ENCODE measurements around the gene NEK7.

NEK7 gene

DNA sequence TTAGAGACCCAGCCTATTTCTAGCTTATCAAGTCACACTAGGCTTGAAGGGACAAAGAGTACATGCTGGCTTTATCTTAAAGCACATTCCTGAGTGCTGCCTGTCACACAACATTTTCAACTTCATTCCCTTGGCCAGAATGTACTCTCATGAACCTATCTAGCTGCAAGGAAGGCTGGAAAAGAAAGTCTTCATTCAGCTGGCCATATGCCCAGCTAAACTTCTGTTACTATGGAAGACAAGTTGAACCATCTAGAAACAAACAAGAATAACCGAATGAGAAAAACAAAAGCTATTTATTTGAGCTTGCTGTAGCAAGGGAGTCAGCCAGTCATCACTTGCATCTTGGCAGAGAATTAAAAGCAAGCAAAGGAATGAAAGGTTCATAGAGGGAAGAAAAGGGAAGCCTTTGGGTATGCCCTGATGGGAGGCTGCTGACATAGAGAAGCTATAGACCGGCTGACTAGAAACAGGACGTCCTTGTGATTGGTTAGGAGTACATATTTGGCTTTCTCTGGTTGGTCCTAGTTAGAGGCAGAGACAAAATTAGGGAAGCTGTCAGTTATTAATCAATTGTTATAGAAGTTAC lies 108.4 kb downstream of the NEK7 start:
- DNase-seq (ENCODE audit: insufficient read length) = no peak
- no peak for FAIRE-seq
- TF ChIP-seq TAF1 (IDR thresholded peaks at IDR 0.05; ENCODE audit: borderline replicate concordance, low read depth, low read length) (no peak), POLR2AphosphoS5 (IDR thresholded peaks at IDR 0.05; ENCODE audit: low read depth, low read length) (no peak), POLR2A (IDR thresholded peaks at IDR 0.05; ENCODE audit: low read depth, low read length) (no peak)

DNA sequence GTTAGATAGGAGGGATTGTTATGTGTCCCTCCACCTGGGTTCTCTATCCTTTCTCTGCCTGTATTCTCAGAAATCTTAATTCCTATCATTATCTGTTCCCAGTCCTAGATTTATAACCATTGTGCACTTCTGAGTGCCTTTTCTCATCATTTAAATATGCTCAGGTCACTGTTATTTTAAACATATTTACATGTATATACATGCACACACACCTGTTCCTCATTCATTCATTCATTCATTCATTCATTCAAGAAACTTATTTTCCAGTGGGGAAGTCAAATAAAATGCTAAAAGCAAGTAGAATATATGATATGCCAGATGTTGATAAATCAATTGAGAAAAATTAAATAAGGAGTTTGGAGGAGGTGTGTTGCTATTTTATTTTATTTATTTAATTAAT lies 110.3 kb downstream of the NEK7 start:
- no peak for FAIRE-seq
- no peak for DNase-seq (ENCODE audit: insufficient read length)
- TF ChIP-seq TAF1 (IDR thresholded peaks at IDR 0.05; ENCODE audit: borderline replicate concordance, low read depth, low read length) (no peak), POLR2A (IDR thresholded peaks at IDR 0.05; ENCODE audit: low read depth, low read length) (no peak), POLR2AphosphoS5 (IDR thresholded peaks at IDR 0.05; ENCODE audit: low read depth, low read length) (no peak)

DNA sequence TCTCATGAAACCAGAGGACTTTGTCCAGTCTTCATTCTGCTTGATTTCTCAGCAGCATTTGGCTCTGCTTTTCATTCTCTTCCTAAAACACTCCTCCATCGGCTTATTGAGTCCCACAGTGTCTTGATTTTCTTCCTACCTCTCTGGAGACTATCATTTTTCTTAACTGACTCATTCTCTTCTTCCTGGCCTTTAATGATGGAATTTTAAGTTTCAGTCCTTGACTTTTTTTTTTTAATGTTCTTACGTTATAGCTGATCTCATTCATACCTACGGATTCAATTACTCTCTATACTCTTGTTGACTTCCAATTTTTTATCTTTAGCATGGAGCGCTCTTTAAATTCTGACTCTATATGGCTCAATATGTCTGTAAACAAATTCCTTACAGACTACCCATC lies 111.1 kb downstream of the NEK7 start:
- no peak for TF ChIP-seq POLR2A (IDR thresholded peaks at IDR 0.05; ENCODE audit: low read depth, low read length)
- no peak for TF ChIP-seq POLR2AphosphoS5 (IDR thresholded peaks at IDR 0.05; ENCODE audit: low read depth, low read length)
- TF ChIP-seq TAF1 (IDR thresholded peaks at IDR 0.05; ENCODE audit: borderline replicate concordance, low read depth, low read length) = no peak
- DNase-seq (ENCODE audit: insufficient read length) (no peak), FAIRE-seq (no peak)

DNA sequence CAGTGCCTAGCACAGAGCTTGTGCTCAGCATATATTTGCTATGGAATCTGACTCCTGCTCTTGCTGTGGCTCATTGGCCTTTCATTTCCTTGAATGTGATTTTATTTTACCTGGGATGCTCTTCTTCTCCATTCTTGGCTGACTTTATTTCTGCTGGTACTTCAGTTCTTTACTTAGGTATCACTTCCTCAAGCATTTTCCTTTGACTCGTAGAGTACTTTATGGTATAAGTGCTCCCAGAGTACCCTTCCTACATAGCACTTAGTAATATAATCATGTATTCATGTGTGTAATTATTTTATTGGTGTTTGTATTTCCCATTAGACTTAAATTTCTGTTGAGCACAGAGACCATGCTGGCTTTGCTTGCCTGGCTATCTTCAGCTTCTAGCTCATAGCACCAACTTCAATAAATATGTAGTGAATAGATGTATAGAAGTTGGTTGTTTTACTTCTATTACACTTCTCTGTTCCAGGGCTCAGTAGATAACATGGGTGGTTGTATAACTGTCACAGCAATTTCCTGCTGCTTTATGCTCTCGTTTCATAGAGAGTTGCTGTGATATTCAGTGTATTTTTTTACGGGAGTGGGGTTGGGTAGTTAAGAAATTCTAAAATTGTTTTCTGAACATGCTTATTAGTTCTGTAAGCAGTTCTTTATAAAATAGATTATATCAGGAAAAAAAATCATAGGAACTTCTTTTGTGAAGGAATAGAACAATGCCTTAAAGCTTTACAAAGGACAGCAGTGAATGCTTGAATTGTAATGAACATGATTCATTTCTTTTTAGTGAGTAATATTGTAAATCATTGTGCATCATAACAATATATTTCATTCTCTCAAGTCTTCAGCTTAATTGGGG lies 112.2 kb downstream of the NEK7 start:
- FAIRE-seq (peak; percentile 62), DNase-seq (ENCODE audit: insufficient read length) (no peak)
- TF ChIP-seq TAF1 (IDR thresholded peaks at IDR 0.05; ENCODE audit: borderline replicate concordance, low read depth, low read length) (no peak), POLR2AphosphoS5 (IDR thresholded peaks at IDR 0.05; ENCODE audit: low read depth, low read length) (no peak), POLR2A (IDR thresholded peaks at IDR 0.05; ENCODE audit: low read depth, low read length) (no peak)

DNA sequence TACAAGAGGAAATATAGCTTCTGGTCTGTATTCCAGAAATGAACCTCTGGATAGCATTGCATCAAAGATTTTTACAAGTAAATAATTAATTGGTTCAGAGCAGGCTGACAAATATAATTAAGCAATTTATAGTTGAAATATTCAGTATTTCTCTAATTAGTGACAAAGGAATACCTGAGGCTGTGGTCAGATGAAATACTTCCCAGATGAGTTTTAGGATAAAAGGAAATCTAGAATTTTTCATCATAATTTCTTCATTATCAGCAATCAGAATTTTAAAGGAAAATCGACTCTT lies 112.8 kb downstream of the NEK7 start:
- TF ChIP-seq POLR2AphosphoS5 (IDR thresholded peaks at IDR 0.05; ENCODE audit: low read depth, low read length) (no peak), TAF1 (IDR thresholded peaks at IDR 0.05; ENCODE audit: borderline replicate concordance, low read depth, low read length) (no peak), POLR2A (IDR thresholded peaks at IDR 0.05; ENCODE audit: low read depth, low read length) (no peak)
- no peak for DNase-seq (ENCODE audit: insufficient read length)
- FAIRE-seq = no peak

DNA sequence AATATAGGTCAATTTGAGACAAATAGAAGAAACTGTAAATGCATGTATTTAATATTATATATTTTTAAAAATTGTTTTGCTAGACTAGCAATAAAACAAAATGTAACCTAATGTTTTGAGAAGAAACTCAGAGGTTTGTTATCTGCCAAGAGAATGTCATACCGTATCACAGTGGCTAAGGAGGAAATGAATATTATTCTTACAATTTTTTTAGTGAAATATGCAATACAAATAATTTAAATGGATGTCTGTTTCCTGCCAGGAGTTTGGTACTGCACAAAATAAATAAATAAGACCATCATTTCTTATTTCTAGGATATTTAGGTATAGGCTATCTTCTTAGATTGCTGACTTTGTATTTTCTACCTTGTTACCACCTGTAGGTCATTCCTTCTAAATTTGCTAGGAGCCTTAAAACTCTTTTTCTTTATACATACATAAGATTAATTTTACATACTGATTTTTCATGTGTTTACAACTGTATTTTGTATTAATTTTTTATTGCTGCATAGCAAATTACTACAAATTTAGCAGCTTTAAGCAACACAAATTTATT lies 113.6 kb downstream of the NEK7 start:
- no peak for DNase-seq (ENCODE audit: insufficient read length)
- FAIRE-seq = no peak
- no peak for TF ChIP-seq POLR2A (IDR thresholded peaks at IDR 0.05; ENCODE audit: low read depth, low read length)
- no peak for TF ChIP-seq POLR2AphosphoS5 (IDR thresholded peaks at IDR 0.05; ENCODE audit: low read depth, low read length)
- no peak for TF ChIP-seq TAF1 (IDR thresholded peaks at IDR 0.05; ENCODE audit: borderline replicate concordance, low read depth, low read length)

DNA sequence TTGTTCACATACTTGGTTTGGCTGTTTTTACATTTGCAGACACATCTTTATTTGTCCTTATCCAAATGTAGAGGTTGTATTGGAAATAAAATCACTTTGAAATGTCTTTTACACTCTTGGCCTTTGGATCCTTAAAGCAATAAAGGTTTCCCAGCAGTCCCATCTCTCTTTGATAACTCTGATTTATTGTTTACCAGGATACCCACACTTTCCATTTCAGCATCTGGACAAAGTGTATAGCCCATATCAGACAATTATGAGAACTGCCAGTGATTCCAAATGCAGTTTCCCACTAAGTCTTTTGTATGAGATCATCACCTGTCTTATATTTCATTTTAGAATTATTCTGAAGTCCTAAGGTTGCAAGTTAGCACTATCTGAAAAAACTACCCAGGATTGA lies 114.7 kb downstream of the NEK7 start:
- TF ChIP-seq POLR2AphosphoS5 (IDR thresholded peaks at IDR 0.05; ENCODE audit: low read depth, low read length) (no peak), TAF1 (IDR thresholded peaks at IDR 0.05; ENCODE audit: borderline replicate concordance, low read depth, low read length) (no peak), POLR2A (IDR thresholded peaks at IDR 0.05; ENCODE audit: low read depth, low read length) (no peak)
- FAIRE-seq = no peak
- DNase-seq (ENCODE audit: insufficient read length) = no peak

GRCh38 chr1:198272492-198272891 lies 115.7 kb downstream of the NEK7 start:
- no peak for DNase-seq (ENCODE audit: insufficient read length)
- TF ChIP-seq POLR2AphosphoS5 (IDR thresholded peaks at IDR 0.05; ENCODE audit: low read depth, low read length) (no peak), TAF1 (IDR thresholded peaks at IDR 0.05; ENCODE audit: borderline replicate concordance, low read depth, low read length) (no peak), POLR2A (IDR thresholded peaks at IDR 0.05; ENCODE audit: low read depth, low read length) (no peak)
- FAIRE-seq = no peak

DNA sequence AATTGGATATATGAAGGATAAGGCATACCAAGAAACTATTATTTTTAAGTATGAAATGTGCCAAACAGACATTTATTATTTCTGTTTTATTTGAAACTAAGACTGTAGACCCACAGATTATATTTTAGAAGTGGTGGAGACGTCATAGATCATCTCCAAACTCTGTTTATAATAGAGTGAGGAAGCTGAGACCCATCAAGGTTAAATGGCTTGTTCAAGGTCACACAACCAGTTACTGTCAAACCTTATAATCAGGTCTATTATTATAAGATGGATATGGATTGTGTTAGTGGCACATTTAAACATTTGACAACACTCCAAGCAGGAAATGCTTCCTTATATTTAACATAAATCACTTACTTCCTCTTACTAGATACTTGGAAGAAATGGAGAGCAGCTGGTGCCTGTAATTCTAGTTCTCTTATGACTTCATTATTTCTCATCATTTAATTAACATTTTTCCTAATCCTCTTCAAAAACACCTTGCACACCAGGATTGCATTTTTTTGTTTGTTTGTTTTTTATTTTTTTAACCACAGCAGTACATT lies 117.0 kb downstream of the NEK7 start:
- FAIRE-seq = peak; percentile 30
- TF ChIP-seq POLR2AphosphoS5 (IDR thresholded peaks at IDR 0.05; ENCODE audit: low read depth, low read length) = no peak
- no peak for TF ChIP-seq TAF1 (IDR thresholded peaks at IDR 0.05; ENCODE audit: borderline replicate concordance, low read depth, low read length)
- no peak for TF ChIP-seq POLR2A (IDR thresholded peaks at IDR 0.05; ENCODE audit: low read depth, low read length)
- no peak for DNase-seq (ENCODE audit: insufficient read length)

DNA sequence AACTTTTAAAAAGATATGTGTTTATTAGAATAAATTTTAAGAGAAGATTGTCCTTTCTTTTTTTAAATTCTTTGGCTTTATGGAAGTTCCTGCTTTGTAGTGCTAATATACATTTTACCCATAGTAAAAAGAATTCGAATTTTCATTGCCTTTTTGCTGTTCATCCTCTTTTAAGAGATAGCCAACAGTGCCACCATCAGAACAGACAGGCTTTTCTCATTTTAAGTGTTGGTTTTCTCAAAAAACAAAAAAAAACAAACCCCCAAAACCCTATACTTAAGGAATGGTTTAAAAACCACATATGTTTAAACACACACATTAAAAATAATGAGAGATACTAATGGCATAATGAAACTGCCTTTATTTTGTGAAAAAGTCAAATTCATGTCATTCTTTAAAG lies 118.8 kb downstream of the NEK7 start:
- DNase-seq (ENCODE audit: insufficient read length) = no peak
- no peak for FAIRE-seq
- TF ChIP-seq TAF1 (IDR thresholded peaks at IDR 0.05; ENCODE audit: borderline replicate concordance, low read depth, low read length) = no peak
- no peak for TF ChIP-seq POLR2AphosphoS5 (IDR thresholded peaks at IDR 0.05; ENCODE audit: low read depth, low read length)

DNA sequence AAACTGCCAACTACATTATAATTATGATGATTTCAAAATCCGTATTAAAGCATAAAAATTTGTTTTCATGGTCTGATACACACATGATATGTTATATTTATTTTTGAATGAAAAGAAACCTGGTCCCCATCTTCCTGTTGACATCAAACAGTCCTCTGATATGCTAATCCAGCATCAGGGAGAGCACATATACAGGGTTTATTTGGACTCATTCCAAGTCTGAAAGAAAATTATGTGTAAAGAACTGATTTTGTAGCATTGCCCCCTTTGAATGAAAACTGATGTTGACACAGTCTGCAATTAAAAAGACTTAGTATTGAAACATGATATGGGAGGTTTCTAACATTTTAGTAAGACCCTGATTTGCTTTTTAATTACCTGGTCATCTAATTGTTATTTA lies 119.4 kb downstream of the NEK7 start:
- no peak for DNase-seq (ENCODE audit: insufficient read length)
- TF ChIP-seq POLR2A (IDR thresholded peaks at IDR 0.05; ENCODE audit: low read depth, low read length) (no peak), POLR2AphosphoS5 (IDR thresholded peaks at IDR 0.05; ENCODE audit: low read depth, low read length) (no peak), TAF1 (IDR thresholded peaks at IDR 0.05; ENCODE audit: borderline replicate concordance, low read depth, low read length) (no peak)
- no peak for FAIRE-seq

DNA sequence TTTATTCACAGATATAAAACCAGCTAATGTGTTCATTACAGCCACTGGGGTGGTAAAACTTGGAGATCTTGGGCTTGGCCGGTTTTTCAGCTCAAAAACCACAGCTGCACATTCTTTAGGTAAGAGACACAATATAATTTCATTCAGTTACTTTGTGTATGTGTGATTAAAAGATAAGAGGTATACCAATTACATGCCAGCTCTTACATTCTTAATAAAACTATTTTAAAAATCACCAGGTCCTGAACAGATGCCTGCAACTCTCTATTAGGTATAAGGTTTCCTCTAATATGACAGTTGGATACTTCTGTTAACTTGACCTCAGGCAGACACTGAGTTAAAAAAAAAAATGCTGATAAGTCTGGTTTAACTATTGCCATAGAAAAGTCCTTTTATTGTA lies 122.1 kb downstream of the NEK7 start:
- DNase-seq (ENCODE audit: insufficient read length) (no peak), FAIRE-seq (no peak)
- TF ChIP-seq POLR2A (IDR thresholded peaks at IDR 0.05; ENCODE audit: low read depth, low read length) (no peak), POLR2AphosphoS5 (IDR thresholded peaks at IDR 0.05; ENCODE audit: low read depth, low read length) (no peak), TAF1 (IDR thresholded peaks at IDR 0.05; ENCODE audit: borderline replicate concordance, low read depth, low read length) (no peak)

Measured in GM12892 (cell line).